SK-N-SH (cell line): ENCODE data around the gene APBB1IP. TPM values are rescaled to one million over a fixed set of nuclear protein-coding genes. Genes with fewer than 3 reads are reported as not detected.

Experiments used
- CTCF ChIA-PET: fragments of 300-600, 350-600 bp; formaldehyde crosslinking; extraction: SDS; loops from one replicate; lab custom pipeline; 2021; lab: Yijun Ruan, JAX
- POLR2A ChIA-PET: fragments of 350-600 bp; sonication (Branson Sonifier 250); formaldehyde crosslinking; extraction: SDS; loops from one replicate; lab custom pipeline; 2020; ENCODE audit warnings: antibody characterized with exemption, inconsistent platforms; lab: Yijun Ruan, JAX
- DNase-seq: peaks from one replicate; pipeline ENCODE4 v3.0.0; 2012
- H2AFZ ChIP-seq: fragments of 200-600 bp; sonication (generic); 2 replicates; pipeline ENCODE4 v1.8.1; 2016; ENCODE audit warnings: antibody characterized with exemption, mild to moderate bottlenecking, low read depth
- H3F3A ChIP-seq: fragments of 200-600 bp; sonication (generic); replicated peaks from 2 replicates; pipeline ENCODE3; 2016; ENCODE audit warnings: antibody characterized with exemption, mild to moderate bottlenecking; ENCODE audit not compliant: insufficient read depth
- H3K27ac ChIP-seq, 2 experiments: fragments of 200-500 bp in 1 of 2; fragments of 200-600 bp in 1 of 2; sonication (Bioruptor generic) in 1 of 2; sonication (generic), shearing (Covaris generic) in 1 of 2; 2 replicates each; pipeline versions ENCODE4 v1.5.1 to v1.6.1; 2014 to 2016; ENCODE audit warnings: low read depth in 2 of 2, inconsistent platforms in 1 of 2, low read length in 1 of 2, mild to moderate bottlenecking in 1 of 2, mixed read lengths in 1 of 2
- H3K27me3 ChIP-seq: fragments of 200-600 bp; sonication (generic), shearing (Covaris generic); 2 replicates; pipeline ENCODE4 v1.6.1; 2016; ENCODE audit warnings: mixed run types; ENCODE audit not compliant: insufficient read depth
- H3K36me3 ChIP-seq, 2 experiments: fragments of 200-500 bp in 1 of 2; fragments of 200-600 bp in 1 of 2; sonication (Bioruptor generic) in 1 of 2; sonication (generic) in 1 of 2; replicated peaks in 1 of 2; 2 replicates each; pipeline versions ENCODE3 to v1.5.1; 2014 to 2016; ENCODE audit warnings: low read length in 1 of 2, mild to moderate bottlenecking in 1 of 2; ENCODE audit not compliant: insufficient read depth in 2 of 2, control insufficient read depth in 1 of 2
- H3K4me1 ChIP-seq, 2 experiments: fragments of 200-500 bp in 1 of 2; fragments of 200-600 bp in 1 of 2; sonication (Bioruptor generic) in 1 of 2; sonication (generic), shearing (Covaris generic) in 1 of 2; 2 replicates each; pipeline versions ENCODE4 v1.5.1 to v1.6.1; 2014 to 2016; ENCODE audit warnings: low read depth in 1 of 2, low read length in 1 of 2, mixed run types in 1 of 2; ENCODE audit not compliant: insufficient read depth in 2 of 2, control insufficient read depth in 1 of 2
- H3K4me2 ChIP-seq: fragments of 200-600 bp; sonication (generic), shearing (Covaris generic); 2 replicates; pipeline ENCODE4 v1.6.1; 2017; ENCODE audit warnings: mixed run types
- H3K4me3 ChIP-seq, 2 experiments: fragments of 200-500 bp in 1 of 2; fragments of 200-600 bp in 1 of 2; sonication (Bioruptor generic) in 1 of 2; sonication (generic), shearing (Covaris generic) in 1 of 2; 2 replicates each; pipeline versions ENCODE4 v1.5.1 to v1.8.1; 2014 to 2016; ENCODE audit warnings: low read depth in 2 of 2, inconsistent platforms in 1 of 2, low read length in 1 of 2, mild to moderate bottlenecking in 1 of 2, mixed read lengths in 1 of 2, moderate library complexity in 1 of 2
- H3K79me2 ChIP-seq: fragments of 200-600 bp; sonication (generic); 2 replicates; pipeline ENCODE4 v1.8.1; 2017; ENCODE audit warnings: mild to moderate bottlenecking; ENCODE audit not compliant: insufficient read depth
- H3K9ac ChIP-seq: fragments of 200-600 bp; sonication (generic); 2 replicates; pipeline ENCODE4 v1.6.1; 2017; ENCODE audit warnings: mixed run types
- H3K9me2 ChIP-seq: fragments of 200-600 bp; sonication (generic); 2 replicates; pipeline ENCODE4 v1.6.1; 2017; ENCODE audit warnings: mixed run types
- H3K9me3 ChIP-seq: fragments of 200-600 bp; sonication (generic); 2 replicates; pipeline ENCODE4 v1.6.1; 2017; ENCODE audit warnings: mixed run types, mild to moderate bottlenecking, moderate library complexity
- H4K20me1 ChIP-seq: fragments of 200-600 bp; sonication (generic); 2 replicates; pipeline ENCODE4 v1.6.1; 2017; ENCODE audit warnings: mild to moderate bottlenecking, mixed run types; ENCODE audit not compliant: insufficient read depth
- CHD2 ChIP-seq: fragments of 150-350 bp; IDR thresholded peaks from 2 replicates; pipeline ENCODE4 v1.6.1; 2018; ENCODE audit warnings: low read length; ENCODE audit not compliant: partially characterized antibody
- ELF1 ChIP-seq: IDR thresholded peaks from 2 replicates; pipeline ENCODE4 v1.4.0; 2012
- EZH2phosphoT487 ChIP-seq: fragments of 200-600 bp; sonication (generic); IDR thresholded peaks from 2 replicates; pipeline ENCODE4 v1.6.1; 2017; ENCODE audit warnings: low read depth, mixed run types, mild to moderate bottlenecking, antibody characterized with exemption, moderate library complexity, borderline replicate concordance
- FOSL2 ChIP-seq: IDR thresholded peaks from 2 replicates; pipeline ENCODE4 v1.4.0; 2012; ENCODE audit warnings: low read depth, mild to moderate bottlenecking, moderate library complexity, borderline replicate concordance
- FOXM1 ChIP-seq: IDR thresholded peaks from 2 replicates; pipeline ENCODE4 v1.4.0; 2012; ENCODE audit warnings: low read depth, mild to moderate bottlenecking
- GABPA ChIP-seq: IDR thresholded peaks from 2 replicates; pipeline ENCODE4 v1.4.0; 2012; ENCODE audit warnings: low read depth, mild to moderate bottlenecking
- GATA2 ChIP-seq: sonication (generic); formaldehyde crosslinking; IDR thresholded peaks from 2 replicates; pipeline ENCODE4 v1.5.0; 2020; ENCODE audit warnings: mild to moderate bottlenecking, missing genetic modification reagents
- MAX ChIP-seq: IDR thresholded peaks from 2 replicates; pipeline ENCODE4 v1.4.0; 2012; ENCODE audit warnings: low read depth
- MEF2A ChIP-seq: IDR thresholded peaks from 2 replicates; pipeline ENCODE4 v1.4.0; 2012; ENCODE audit warnings: low read depth, borderline replicate concordance
- MXI1 ChIP-seq: IDR thresholded peaks from 2 replicates; pipeline ENCODE4 v1.6.1; 2012; ENCODE audit warnings: mild to moderate bottlenecking, low read depth, low read length, improper control_type of control experiment
- NFIC ChIP-seq: IDR thresholded peaks from 2 replicates; pipeline ENCODE4 v1.4.0; 2012; ENCODE audit warnings: borderline replicate concordance
- NRF1 ChIP-seq: IDR thresholded peaks from 2 replicates; pipeline ENCODE4 v1.6.1; 2012; ENCODE audit warnings: low read depth, mild to moderate bottlenecking, low read length
- POLR2AphosphoS5 ChIP-seq: IDR thresholded peaks from 2 replicates; pipeline ENCODE4 v1.6.1; 2012; ENCODE audit warnings: low read depth, low read length
- RCOR1 ChIP-seq: fragments of 150-350 bp; IDR thresholded peaks from 2 replicates; pipeline ENCODE4 v1.6.1; 2017; ENCODE audit warnings: antibody characterized with exemption, low read length
- REST ChIP-seq: IDR thresholded peaks from 2 replicates; pipeline ENCODE4 v1.6.1; 2012; ENCODE audit warnings: mild to moderate bottlenecking, low read depth, low read length, moderate library complexity
- RFX5 ChIP-seq: IDR thresholded peaks from 2 replicates; pipeline ENCODE4 v1.6.1; 2012; ENCODE audit warnings: mild to moderate bottlenecking, improper control_type of control experiment, low read length
- SIN3A ChIP-seq: IDR thresholded peaks from 2 replicates; pipeline ENCODE4 v1.6.1; 2012; ENCODE audit warnings: low read depth, mild to moderate bottlenecking, low read length, moderate library complexity, borderline replicate concordance
- SMC3 ChIP-seq: IDR thresholded peaks from 2 replicates; pipeline ENCODE4 v1.6.1; 2012; ENCODE audit warnings: low read depth, low read length, improper control_type of control experiment
- TAF1 ChIP-seq: IDR thresholded peaks from 2 replicates; pipeline ENCODE4 v1.6.1; 2012; ENCODE audit warnings: low read depth, mild to moderate bottlenecking, low read length, moderate library complexity, borderline replicate concordance
- TEAD4 ChIP-seq: IDR thresholded peaks from 2 replicates; pipeline ENCODE4 v1.4.0; 2012; ENCODE audit warnings: mild to moderate bottlenecking, borderline replicate concordance; ENCODE audit not compliant: insufficient read depth
- USF1 ChIP-seq: IDR thresholded peaks from 2 replicates; pipeline ENCODE4 v1.4.0; 2012; ENCODE audit warnings: low read depth, borderline replicate concordance
- USF2 ChIP-seq: fragments of 150-350 bp; IDR thresholded peaks from 2 replicates; pipeline ENCODE4 v1.6.1; 2017; ENCODE audit warnings: antibody characterized with exemption, low read length, low read depth, borderline replicate concordance
- YY1 ChIP-seq: IDR thresholded peaks from 2 replicates; pipeline ENCODE4 v1.4.0; 2012; ENCODE audit warnings: low read depth, mild to moderate bottlenecking
- WGBS: methylation state at CpG from one replicate; pipeline ENCODE4 v1.1.6; 2017; ENCODE audit warnings: low lambda C conversion rate; 5-methylcytosine and 5-hydroxymethylcytosine counted together
- polyA plus RNA-seq, 3 experiments: library from polyadenylated mRNA; depleted of rRNA; stranded (reverse); fragments of >200 nt; gene quantifications; 2 replicates each; pipeline ENCODE4 v1.2.3, GENCODE V29; 2012

APBB1IP gene
- polyA plus RNA-seq, 1 of the 3 experiments (the other 2 are of a cell fraction), result not detected

GRCh38 chr10:26417136-26417535 is 21.0 kb upstream of the APBB1IP start:
- H3K9me2 ChIP-seq, result no peaks in the 10 kb centered on the region
- no peaks in the 10 kb centered on the region for H3K27me3 ChIP-seq
- no peaks in the 10 kb centered on the region for H3K4me1 ChIP-seq
- H3K79me2 ChIP-seq, result no peaks in the 10 kb centered on the region
- H3K27ac ChIP-seq, result no peak overlapping the region
- TF ChIP-seq TEAD4 (no peak), FOSL2 (no peak), SMC3 (no peak), YY1 (no peak), GABPA (no peak), USF2 (no peak), SIN3A (no peak), NFIC (no peak), USF1 (no peak), MAX (no peak), CHD2 (no peak), TAF1 (no peak), GATA2 (no peak), MXI1 (no peak), FOXM1 (no peak), RFX5 (no peak), RCOR1 (no peak)
- H3K4me2 ChIP-seq, result no peak overlapping the region
- H3K9me3 ChIP-seq, result no peaks in the 10 kb centered on the region
- H4K20me1 ChIP-seq, result no peaks in the 10 kb centered on the region
- no peak overlapping the region for H3K9ac ChIP-seq
- no peaks in the 10 kb centered on the region for H3K36me3 ChIP-seq
- H3K4me3 ChIP-seq, result no peak overlapping the region
- H3F3A ChIP-seq, result no peaks in the 10 kb centered on the region
- CTCF ChIA-PET, result no interaction called here
- WGBS, result 12% methylated on average over 3 of the region's 3 CpGs
- no peak for DNase-seq
- POLR2A ChIA-PET, result no interaction called here
- H2AFZ ChIP-seq, result no peak overlapping the region

- Histone ChIP-seq H3K9ac (no peak overlapping the region), H3K27ac (no peak overlapping the region), H3K4me2 (no peak overlapping the region)
- no peak for DNase-seq
- 7% methylated on average over 3 of the region's 3 CpGs for WGBS
- POLR2A ChIA-PET, result no interaction called here
- TF ChIP-seq RFX5 (no peak), MXI1 (no peak), CHD2 (no peak), YY1 (no peak), ELF1 (no peak), SIN3A (no peak), NFIC (no peak), NRF1 (no peak), MEF2A (no peak), EZH2phosphoT487 (no peak), POLR2AphosphoS5 (no peak), TEAD4 (no peak), REST (no peak)
- TF ChIP-seq, all 33 proteins: peak for 0
- no peak overlapping the region for H2AFZ ChIP-seq
- no peaks in the 10 kb centered on the region for H3F3A ChIP-seq
- CTCF ChIA-PET, result no interaction called here
- no peaks in the 10 kb centered on the region for H4K20me1 ChIP-seq
- no peaks in the 10 kb centered on the region for H3K36me3 ChIP-seq
- no peaks in the 10 kb centered on the region for H3K79me2 ChIP-seq
- H3K4me1 ChIP-seq, result no peaks in the 10 kb centered on the region
- H3K27me3 ChIP-seq, result no peaks in the 10 kb centered on the region
- no peaks in the 10 kb centered on the region for H3K9me2 ChIP-seq
- H3K9me3 ChIP-seq, result no peaks in the 10 kb centered on the region
- H3K4me3 ChIP-seq, result no peak overlapping the region
Observed at GRCh38 chr10:26422977-26423376, 15.2 kb upstream of the APBB1IP start.
